ENCODE measurements around the gene PIGT.

DNA sequence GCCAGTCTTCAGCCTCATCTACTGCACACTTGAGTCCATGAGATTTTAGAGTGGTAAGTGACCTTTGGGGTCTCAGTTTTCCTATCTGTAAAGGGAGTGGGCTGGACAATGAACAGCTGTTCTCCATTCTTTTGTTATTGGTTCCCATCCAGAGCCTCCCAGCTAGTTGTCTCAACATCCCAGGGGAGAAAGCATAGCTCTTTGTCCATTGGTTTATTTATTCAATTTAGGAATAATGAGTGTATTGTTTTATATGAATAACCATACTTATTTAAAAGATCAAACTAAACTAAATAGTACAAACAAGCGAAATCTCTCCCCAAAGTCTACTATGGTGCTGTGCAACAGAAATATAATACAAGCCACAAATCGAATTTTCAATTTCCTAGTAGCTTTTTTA lies 13.7 kb downstream of the PIGT start:
- no peak for TF ChIP-seq EP300 (IDR thresholded peaks at IDR 0.05)
- TF ChIP-seq POLR2A (IDR thresholded peaks at IDR 0.05): no peak
